CD8-positive, alpha-beta memory T cell (primary cell): ENCODE measurements around the gene CHRNA4. TPM values are rescaled to one million over a fixed set of nuclear protein-coding genes. Genes with fewer than 3 reads are reported as not detected.
"Not testable (repeated sequence)": the region's sequence is repeated elsewhere in the genome, so short reads cannot be mapped to it uniquely, and the experiment has no call there.

ENCODE experiments used
- CTCF ChIA-PET: fragments of 350-600 bp; sonication (Branson Sonifier 250); formaldehyde crosslinking; loops from one replicate; lab custom pipeline; 2021; ENCODE audit warnings: antibody characterized with exemption; lab: Charles Lee
- POLR2A ChIA-PET: fragments of 350-600 bp; sonication (Branson Sonifier 250); formaldehyde crosslinking; loops from one replicate; lab custom pipeline; 2021; ENCODE audit warnings: antibody characterized with exemption; lab: Charles Lee
- DNase-seq, 5 donors: peaks; one replicate each; pipeline versions ENCODE4 v3.0.0 to v3.0.0-alpha.2; 2020 to 2022; ENCODE audit warnings: mixed read lengths in 1 of 5
- H3K27ac ChIP-seq: one replicate; pipeline ENCODE4 v1.7.0; 2013; ENCODE audit warnings: low read depth, mild to moderate bottlenecking, low read length, moderate library complexity
- H3K27me3 ChIP-seq: 2 replicates; pipeline ENCODE4 v1.7.0; 2013; ENCODE audit warnings: low read length, mild to moderate bottlenecking; ENCODE audit not compliant: insufficient read depth, poor library complexity, severe bottlenecking
- H3K36me3 ChIP-seq: 2 replicates; pipeline ENCODE4 v1.7.0; 2013; ENCODE audit warnings: mild to moderate bottlenecking, low read length, moderate library complexity; ENCODE audit not compliant: insufficient read depth
- H3K4me1 ChIP-seq: 2 replicates; pipeline ENCODE4 v1.7.0; 2013; ENCODE audit warnings: mild to moderate bottlenecking, low read length, moderate library complexity; ENCODE audit not compliant: insufficient read depth
- H3K4me3 ChIP-seq: 2 replicates; pipeline ENCODE4 v1.7.0; 2013; ENCODE audit warnings: mild to moderate bottlenecking, low read length
- H3K9me3 ChIP-seq: 2 replicates; pipeline ENCODE4 v1.7.0; 2013; ENCODE audit warnings: mild to moderate bottlenecking, low read length
- H3K27ac Mint-ChIP-seq, 8 donors: one replicate each; pipeline ENCODE4 v1.8.0; 2020 to 2021; ENCODE audit warnings: mixed read lengths in 8 of 8, mild to moderate bottlenecking in 6 of 8, inconsistent platforms in 3 of 8, moderate library complexity in 3 of 8
- H3K27me3 Mint-ChIP-seq, 2 donors: one replicate each; pipeline ENCODE4 v1.8.0; 2020 to 2021; ENCODE audit warnings: mixed read lengths in 2 of 2, mild to moderate bottlenecking in 1 of 2, moderate library complexity in 1 of 2
- H3K36me3 Mint-ChIP-seq, 3 donors: one replicate each; pipeline ENCODE4 v1.8.0; 2020 to 2021; ENCODE audit warnings: mixed read lengths in 3 of 3, inconsistent platforms in 1 of 3, mild to moderate bottlenecking in 1 of 3
- H3K4me1 Mint-ChIP-seq, 3 donors: one replicate each; pipeline ENCODE4 v1.8.0; 2020 to 2021; ENCODE audit warnings: mixed read lengths in 3 of 3, inconsistent platforms in 1 of 3, mild to moderate bottlenecking in 1 of 3
- H3K4me3 Mint-ChIP-seq, 7 donors: one replicate each; pipeline ENCODE4 v1.8.0; 2020 to 2021; ENCODE audit warnings: mixed read lengths in 7 of 7, mild to moderate bottlenecking in 6 of 7, moderate library complexity in 4 of 7, inconsistent platforms in 2 of 7
- H3K9me3 Mint-ChIP-seq, 5 donors: one replicate each; pipeline ENCODE4 v1.8.0; 2020 to 2022; ENCODE audit warnings: mixed read lengths in 5 of 5, mild to moderate bottlenecking in 3 of 5, moderate library complexity in 2 of 5, inconsistent platforms in 1 of 5
- polyA plus RNA-seq: library from polyadenylated mRNA; unstranded; fragments of 300-500 nt; fragmentation: Illumina TruSeq; gene quantifications from one replicate; pipeline ENCODE4 v1.2.3, GENCODE V29; 2021
- total RNA-seq, 2 experiments: library from RNA; stranded (reverse); gene quantifications; one replicate each; pipeline ENCODE4 v1.2.3, GENCODE V29; 2021

Gene CHRNA4
- total and polyA plus RNA-seq, 3 experiments from 2014 or later: not detected

DNA sequence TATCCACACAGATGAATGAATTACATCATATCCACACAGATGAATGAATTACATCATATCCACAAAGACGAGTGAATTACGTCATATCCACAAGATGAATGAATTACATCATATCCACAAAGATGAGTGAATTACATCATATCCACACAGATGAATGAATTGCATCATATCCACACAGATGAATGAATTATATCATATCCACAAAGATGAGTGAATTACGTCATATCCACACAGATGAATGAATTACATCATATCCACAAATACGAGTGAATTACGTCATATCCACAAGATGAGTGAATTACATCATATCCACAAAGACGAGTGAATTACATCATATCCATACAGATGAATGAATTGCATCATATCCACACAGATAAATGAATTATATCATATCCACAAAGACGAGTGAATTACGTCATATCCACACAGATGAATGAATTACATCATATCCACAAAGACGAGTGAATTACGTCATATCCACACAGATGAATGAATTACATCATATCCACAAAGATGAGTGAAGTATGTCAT, 20.9 kb downstream of the CHRNA4 start:
- H3K4me3 ChIP-seq, H3K36me3 Mint-ChIP-seq, H3K36me3 ChIP-seq, H3K27ac ChIP-seq, H3K4me1 ChIP-seq, CTCF ChIA-PET, H3K9me3 Mint-ChIP-seq, H3K27me3 ChIP-seq, H3K4me1 Mint-ChIP-seq, H3K27ac Mint-ChIP-seq, H3K9me3 ChIP-seq, DNase-seq, POLR2A ChIA-PET, H3K4me3 Mint-ChIP-seq: not testable (repeated sequence)
- H3K27me3 Mint-ChIP-seq: peaks cover 4 to 44% of the 10 kb centered on the region in 2 donors

DNA sequence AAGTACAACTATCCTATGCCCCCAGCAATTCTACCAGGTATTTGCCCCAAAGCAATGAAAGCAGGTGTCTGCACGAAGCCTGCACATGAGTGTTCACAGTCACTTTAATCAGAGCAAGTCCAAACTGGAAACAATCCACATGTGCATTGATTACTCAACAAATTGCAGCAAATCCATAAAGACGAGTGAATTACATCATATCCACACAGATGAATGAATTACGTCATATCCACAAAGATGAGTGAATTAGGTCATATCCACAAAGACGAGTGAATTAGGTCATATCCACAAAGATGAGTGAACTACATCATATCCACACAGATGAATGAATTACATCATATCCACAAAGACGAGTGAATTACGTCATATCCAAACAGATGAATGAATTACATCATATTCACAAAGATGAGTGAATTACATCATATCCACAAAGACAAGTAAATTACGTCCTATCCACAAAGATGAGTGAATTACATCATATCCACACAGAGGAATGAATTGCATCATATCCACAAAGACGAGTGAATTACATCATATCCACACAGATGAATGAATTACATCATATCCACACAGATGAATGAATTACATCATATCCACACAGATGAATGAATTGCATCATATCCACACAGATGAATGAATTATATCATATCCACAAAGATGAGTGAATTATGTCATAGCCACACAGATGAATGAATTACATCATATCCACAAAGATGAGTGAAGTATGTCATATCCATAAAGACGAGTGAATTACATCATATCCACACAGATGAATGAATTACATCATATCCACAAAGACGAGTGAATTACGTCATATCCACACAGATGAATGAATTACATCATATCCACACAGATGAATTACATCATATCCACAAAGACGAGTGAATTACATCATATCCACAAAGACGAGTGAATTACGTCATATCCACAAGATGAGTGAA, 21.7 kb downstream of the CHRNA4 start:
- H3K4me3 ChIP-seq, H3K9me3 Mint-ChIP-seq, H3K27ac Mint-ChIP-seq, H3K4me3 Mint-ChIP-seq, H3K4me1 Mint-ChIP-seq, H3K27me3 ChIP-seq, H3K36me3 ChIP-seq, POLR2A ChIA-PET, H3K27ac ChIP-seq, H3K4me1 ChIP-seq, H3K9me3 ChIP-seq, H3K36me3 Mint-ChIP-seq, CTCF ChIA-PET, DNase-seq: not testable (repeated sequence)
- peaks cover 6 to 47% of the 10 kb centered on the region in 2 donors for H3K27me3 Mint-ChIP-seq

DNA sequence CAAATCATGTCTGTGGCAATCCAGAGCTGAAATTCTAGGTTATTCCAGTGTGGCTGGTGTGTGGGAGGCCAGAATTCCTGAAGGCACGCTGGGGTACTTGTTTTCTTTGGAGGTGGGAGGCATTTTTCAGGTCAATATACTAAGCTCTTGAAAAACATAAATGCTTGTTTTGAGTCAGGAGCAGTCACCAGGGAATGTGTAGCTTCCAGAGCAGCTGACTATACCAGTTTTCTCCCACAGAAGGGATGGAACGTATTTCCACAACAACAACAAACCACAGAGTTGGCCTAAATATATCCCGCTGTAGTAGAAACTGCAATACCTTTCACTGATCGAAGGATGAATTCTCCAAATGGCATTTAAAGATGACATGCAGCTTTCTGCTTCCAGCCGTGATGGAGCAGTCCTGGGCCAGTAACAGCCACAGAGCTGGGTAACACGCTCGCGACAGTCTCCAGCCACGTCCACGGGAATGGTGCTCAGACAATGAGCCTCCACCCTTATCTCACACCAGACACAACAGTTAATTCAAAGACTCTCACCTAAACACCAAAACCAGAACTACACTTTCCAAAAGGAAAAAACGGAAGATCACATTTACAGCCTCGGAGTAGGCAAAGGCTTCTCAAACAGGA, 23.2 kb downstream of the CHRNA4 start:
- Mint-ChIP-seq H3K27me3 (peaks cover 7 to 53% of the 10 kb centered on the region in 2 donors), H3K4me1 (no peaks in the 10 kb centered on the region), H3K9me3 (no peaks in the 10 kb centered on the region), H3K4me3 (no peak overlapping the region), H3K27ac (no peak overlapping the region), H3K36me3 (no peaks in the 10 kb centered on the region)
- Histone ChIP-seq H3K27me3 (no peaks in the 10 kb centered on the region), H3K36me3 (no peaks in the 10 kb centered on the region), H3K9me3 (no peaks in the 10 kb centered on the region), H3K4me1 (no peaks in the 10 kb centered on the region), H3K4me3 (no peak overlapping the region), H3K27ac (no peak overlapping the region)
- ChIA-PET POLR2A (no interaction called here), CTCF (no interaction called here)
- DNase-seq: no peak

DNA sequence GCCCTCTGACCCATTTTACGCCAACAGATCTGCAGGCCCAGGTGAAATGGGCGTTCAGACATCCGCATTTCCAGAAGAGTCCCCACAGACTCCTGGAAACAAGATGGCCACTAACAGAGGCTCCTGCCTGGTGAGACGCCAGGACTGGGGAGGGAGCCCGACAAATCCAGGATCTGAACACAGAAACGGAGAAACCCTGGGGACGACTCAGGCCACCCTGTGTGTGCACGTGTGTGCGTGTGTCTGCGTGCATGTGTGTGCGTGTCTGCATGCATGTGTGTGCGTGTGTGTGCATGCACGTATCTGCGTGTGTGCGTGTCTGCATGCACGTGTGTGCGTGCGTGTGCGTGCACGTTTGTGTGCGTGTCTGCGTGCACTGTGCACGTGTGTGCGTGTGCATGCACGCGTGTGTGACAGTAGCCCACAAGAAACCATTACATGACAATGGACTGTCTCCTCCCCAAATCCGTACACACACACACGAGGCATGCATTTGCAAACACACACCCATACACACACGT, 24.9 kb downstream of the CHRNA4 start:
- Mint-ChIP-seq H3K27me3 (peaks cover 8 to 54% of the 10 kb centered on the region in 2 donors), H3K27ac (no peak overlapping the region)

DNA sequence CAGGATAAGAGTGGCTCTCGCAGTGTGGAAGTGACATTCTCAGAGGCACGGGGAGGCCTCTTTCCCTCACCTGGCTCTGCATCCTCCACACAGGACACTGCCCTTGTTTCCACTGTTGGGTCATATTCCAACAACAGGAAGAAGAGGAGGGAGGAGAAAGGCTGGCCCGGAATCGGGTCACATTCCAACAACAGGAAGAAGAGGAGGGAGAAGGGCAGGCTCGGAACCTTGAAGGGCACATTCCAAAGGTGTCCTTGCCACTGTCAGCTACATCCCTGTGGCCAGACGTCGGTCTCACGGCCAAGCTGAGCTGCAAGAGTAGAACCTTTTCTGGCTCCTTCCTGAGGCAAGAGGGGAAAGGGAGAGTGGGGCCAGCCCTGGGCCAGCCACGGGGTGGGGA, 25.4 kb downstream of the CHRNA4 start:
- no peak overlapping the region for H3K4me3 ChIP-seq
- H3K4me1 Mint-ChIP-seq: no peaks in the 10 kb centered on the region
- ChIA-PET POLR2A (no interaction called here), CTCF (no interaction called here)
- no peak overlapping the region for H3K4me3 Mint-ChIP-seq
- H3K27me3 ChIP-seq: no peaks in the 10 kb centered on the region
- peaks cover 0 to 7% (median 0%) of the 10 kb centered on the region in 3 donors for H3K36me3 Mint-ChIP-seq
- no peak overlapping the region for H3K27ac ChIP-seq
- H3K36me3 ChIP-seq: no peaks in the 10 kb centered on the region
- no peaks in the 10 kb centered on the region for H3K4me1 ChIP-seq
- H3K9me3 ChIP-seq: no peaks in the 10 kb centered on the region
- peaks cover 8 to 48% of the 10 kb centered on the region in 2 donors for H3K27me3 Mint-ChIP-seq
- no peak for DNase-seq
- no peak overlapping the region for H3K27ac Mint-ChIP-seq
- peaks cover 0 to 10% (median 7%) of the 10 kb centered on the region in 5 donors for H3K9me3 Mint-ChIP-seq

More for the DNA sequence above, 24.9 kb downstream of the CHRNA4 start:
- H3K27me3 ChIP-seq: no peaks in the 10 kb centered on the region
- H3K9me3 Mint-ChIP-seq: peaks cover 0 to 10% (median 7%) of the 10 kb centered on the region in 5 donors
- no peaks in the 10 kb centered on the region for H3K36me3 ChIP-seq
- H3K9me3 ChIP-seq: no peaks in the 10 kb centered on the region
- no peaks in the 10 kb centered on the region for H3K4me1 Mint-ChIP-seq
- no peaks in the 10 kb centered on the region for H3K4me1 ChIP-seq
- no peak overlapping the region for H3K4me3 Mint-ChIP-seq
- peaks cover 0 to 7% (median 0%) of the 10 kb centered on the region in 3 donors for H3K36me3 Mint-ChIP-seq
- DNase-seq: no peak
- CTCF ChIA-PET: no interaction called here
- H3K4me3 ChIP-seq: no peak overlapping the region
- H3K27ac ChIP-seq: no peak overlapping the region
- POLR2A ChIA-PET: no interaction called here

DNA sequence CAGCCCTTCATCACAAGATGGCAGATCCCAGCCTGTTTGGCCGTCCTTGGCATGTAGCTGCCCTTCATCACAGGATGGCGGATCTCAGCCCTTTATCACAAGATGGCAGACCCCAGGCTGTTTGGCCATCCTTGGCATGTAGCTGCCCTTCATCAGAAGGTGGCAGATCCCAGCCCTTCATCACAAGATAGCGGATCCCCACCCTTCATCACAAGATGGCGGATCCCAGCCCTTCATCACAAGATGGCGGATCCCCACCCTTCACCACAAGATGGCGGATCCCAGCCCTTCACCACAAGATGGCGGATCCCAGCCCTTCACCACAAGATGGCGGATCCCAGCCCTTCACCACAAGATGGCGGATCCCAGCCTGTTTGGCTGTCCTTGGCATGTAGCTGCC, 26.1 kb downstream of the CHRNA4 start:
- H3K9me3 ChIP-seq, H3K36me3 ChIP-seq, CTCF ChIA-PET, H3K4me1 Mint-ChIP-seq, H3K4me3 ChIP-seq, H3K4me1 ChIP-seq, POLR2A ChIA-PET, H3K36me3 Mint-ChIP-seq, H3K27ac Mint-ChIP-seq, H3K27ac ChIP-seq, H3K4me3 Mint-ChIP-seq, DNase-seq, H3K9me3 Mint-ChIP-seq, H3K27me3 ChIP-seq: not testable (repeated sequence)
- H3K27me3 Mint-ChIP-seq: peaks cover 8 to 47% of the 10 kb centered on the region in 2 donors

DNA sequence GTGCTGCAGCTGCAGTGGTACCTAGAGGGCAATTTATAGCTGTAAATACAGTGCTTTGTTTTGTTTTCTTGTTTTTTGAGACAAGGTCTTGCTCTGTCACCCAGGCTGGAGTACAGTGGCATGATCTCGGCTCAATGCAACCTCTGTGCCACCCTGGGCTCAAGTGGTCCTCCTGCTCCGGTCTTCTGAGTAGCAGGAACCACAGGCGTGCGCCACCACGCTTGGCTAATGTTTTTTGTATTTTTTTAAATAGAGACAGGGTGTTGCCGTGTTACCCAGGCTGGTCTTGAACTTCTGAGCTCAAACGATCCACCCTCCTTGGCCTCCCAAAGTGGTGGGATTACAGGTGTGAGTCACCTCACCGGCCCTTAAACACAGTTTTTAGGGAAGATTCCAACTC, 26.8 kb downstream of the CHRNA4 start:
- H3K36me3 Mint-ChIP-seq: peaks cover 0 to 7% (median 0%) of the 10 kb centered on the region in 3 donors
- no peaks in the 10 kb centered on the region for H3K4me1 ChIP-seq
- H3K27ac Mint-ChIP-seq: no peak overlapping the region
- H3K4me1 Mint-ChIP-seq: no peaks in the 10 kb centered on the region
- peaks cover 8 to 47% of the 10 kb centered on the region in 2 donors for H3K27me3 Mint-ChIP-seq
- H3K27me3 ChIP-seq: no peaks in the 10 kb centered on the region
- H3K4me3 ChIP-seq: no peak overlapping the region
- H3K9me3 ChIP-seq: no peaks in the 10 kb centered on the region
- CTCF ChIA-PET: no interaction called here
- no peak for DNase-seq
- no peak overlapping the region for H3K4me3 Mint-ChIP-seq
- POLR2A ChIA-PET: no interaction called here
- H3K9me3 Mint-ChIP-seq: peaks cover 4 to 10% (median 7%) of the 10 kb centered on the region in 5 donors
- H3K36me3 ChIP-seq: no peaks in the 10 kb centered on the region
- H3K27ac ChIP-seq: no peak overlapping the region
